Fibroblast of lung (primary cell): ENCODE data around the gene WHRN. TPM values are rescaled to one million over a fixed set of nuclear protein-coding genes. Genes with fewer than 3 reads are reported as not detected.

Source experiments
- DNase-seq, 2 donors: peaks; one replicate each; pipeline versions ENCODE4 v3.0.0 to v3.0.0-alpha.2; 2010; ENCODE audit warnings: low read depth in 2 of 2
- H2AFZ ChIP-seq: 2 replicates; pipeline ENCODE4 v1.5.1; 2012; ENCODE audit warnings: low read length, control low read depth, inconsistent platforms
- H3K27ac ChIP-seq: 2 replicates; pipeline ENCODE4 v1.5.1; 2011; ENCODE audit warnings: low read length, control low read depth; ENCODE audit not compliant: insufficient read depth
- H3K27me3 ChIP-seq: 2 replicates; pipeline ENCODE4 v1.5.1; 2011; ENCODE audit warnings: mild to moderate bottlenecking, low read length; ENCODE audit not compliant: control insufficient read depth, insufficient read depth
- H3K36me3 ChIP-seq: 2 replicates; pipeline ENCODE4 v1.5.1; 2011; ENCODE audit warnings: low read length; ENCODE audit not compliant: control insufficient read depth, insufficient read depth
- H3K4me1 ChIP-seq: 2 replicates; pipeline ENCODE4 v1.5.1; 2011; ENCODE audit warnings: low read length; ENCODE audit not compliant: control insufficient read depth, insufficient read depth; ENCODE audit errors: extremely low read depth
- H3K4me2 ChIP-seq: 2 replicates; pipeline ENCODE4 v1.5.1; 2011; ENCODE audit warnings: low read length, control low read depth; ENCODE audit not compliant: insufficient read depth; ENCODE audit errors: extremely low read depth
- H3K4me3 ChIP-seq, 4 experiments: fragments of 200-600 bp in 1 of 4; sonication (generic) in 1 of 4; replicated peaks in 1 of 4; 2 replicates each; pipeline ENCODE4 v1.5.1; 2011 to 2016; ENCODE audit warnings: low read length in 4 of 4, low read depth in 3 of 4, mild to moderate bottlenecking in 3 of 4, control low read depth in 2 of 4, inconsistent platforms in 1 of 4, mixed read lengths in 1 of 4; ENCODE audit not compliant: insufficient read depth in 1 of 4; ENCODE audit errors: control extremely low read depth in 1 of 4
- H3K79me2 ChIP-seq: 2 replicates; pipeline ENCODE4 v1.5.1; 2012; ENCODE audit warnings: mild to moderate bottlenecking, low read length, inconsistent platforms; ENCODE audit not compliant: control insufficient read depth, insufficient read depth
- H3K9ac ChIP-seq: 2 replicates; pipeline ENCODE4 v1.5.1; 2011; ENCODE audit warnings: mild to moderate bottlenecking, low read length, control low read depth; ENCODE audit not compliant: insufficient read depth
- H3K9me3 ChIP-seq: 2 replicates; pipeline ENCODE4 v1.5.1; 2012; ENCODE audit warnings: low read depth, low read length; ENCODE audit not compliant: control insufficient read depth, insufficient read depth
- H4K20me1 ChIP-seq: 2 replicates; pipeline ENCODE4 v1.5.1; 2011; ENCODE audit warnings: low read length; ENCODE audit not compliant: control insufficient read depth, insufficient read depth; ENCODE audit errors: extremely low read depth
- EZH2 ChIP-seq: IDR thresholded peaks from 2 replicates; pipeline ENCODE4 v1.5.1; 2012; ENCODE audit warnings: low read length, control low read depth, mild to moderate bottlenecking; ENCODE audit errors: missing control alignments
- polyA plus RNA-seq, 2 donors: library from polyadenylated mRNA; depleted of rRNA in 1 of 2; stranded (reverse) in 1 of 2; unstranded in 1 of 2; fragments of >200 nt; gene quantifications; 2 replicates each; pipeline ENCODE4 v1.2.1, GENCODE V29; 2011 to 2012; ENCODE audit warnings: missing spikeins in 1 of 2
- total RNA-seq: library from RNA; depleted of rRNA; stranded (reverse); fragments of >200 nt; gene quantifications from 2 replicates; pipeline ENCODE4 v1.2.1, GENCODE V29; 2014
- TF ChIP-seq, protein P1 (sequence below), 2 donors: IDR thresholded peaks in 1 of 2; conservative IDR thresholded peaks in 1 of 2; 1 replicate in 1 of 2; 2 replicates in 1 of 2; pipeline ENCODE4 v1.5.1; 2011 to 2012; ENCODE audit warnings: low read length in 2 of 2, control low read depth in 1 of 2, inconsistent platforms in 1 of 2, low read depth in 1 of 2, mild to moderate bottlenecking in 1 of 2

WHRN gene
- total and polyA plus RNA-seq, 2 donors (not counting 1 experiment from before 2014, with no cell fraction given) = 0.16 to 1.8 TPM

DNA sequence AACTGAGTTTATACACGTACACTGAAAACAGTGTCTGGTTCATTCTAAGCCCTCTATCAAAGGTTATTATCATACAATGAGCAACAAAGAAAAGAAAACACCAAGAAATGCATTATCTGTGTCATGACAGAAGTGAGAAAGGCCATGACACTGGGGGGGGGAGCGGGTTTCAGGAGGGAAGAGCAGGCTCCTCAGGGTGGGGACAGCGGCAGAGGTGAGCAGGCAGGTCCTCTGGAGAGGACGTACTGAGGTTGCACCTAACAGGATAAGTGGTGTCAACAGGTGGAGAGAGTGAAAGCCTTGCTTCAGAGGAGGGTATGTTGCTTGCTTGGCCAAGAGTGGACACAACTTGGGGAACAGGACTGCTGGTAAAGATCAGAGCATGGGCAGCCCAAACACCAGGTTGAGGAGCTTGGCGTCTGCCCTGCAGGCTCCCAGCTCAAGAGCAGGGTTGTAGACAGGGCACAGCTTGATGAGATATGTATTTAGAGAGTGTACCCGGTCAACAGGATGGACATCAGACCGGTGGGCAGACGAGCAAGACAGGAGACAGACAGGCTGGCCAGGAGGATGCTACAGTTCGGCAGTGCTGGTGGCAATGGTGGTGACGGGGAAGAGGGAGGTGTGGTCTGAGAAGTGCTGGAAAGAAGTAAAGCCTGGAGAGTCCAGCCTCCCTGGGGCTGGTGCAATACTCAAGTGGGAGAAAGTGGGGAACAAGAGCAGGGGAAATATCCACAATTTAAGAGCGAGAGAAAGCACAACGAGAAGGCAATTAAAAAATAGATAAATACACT, 10.3 kb downstream of the WHRN start:
- no peaks in the 10 kb centered on the region for H3K36me3 ChIP-seq
- no peak overlapping the region for H3K9ac ChIP-seq
- no peaks in the 10 kb centered on the region for H3K4me1 ChIP-seq
- no peaks in the 10 kb centered on the region for H4K20me1 ChIP-seq
- TF ChIP-seq, protein P1, sequence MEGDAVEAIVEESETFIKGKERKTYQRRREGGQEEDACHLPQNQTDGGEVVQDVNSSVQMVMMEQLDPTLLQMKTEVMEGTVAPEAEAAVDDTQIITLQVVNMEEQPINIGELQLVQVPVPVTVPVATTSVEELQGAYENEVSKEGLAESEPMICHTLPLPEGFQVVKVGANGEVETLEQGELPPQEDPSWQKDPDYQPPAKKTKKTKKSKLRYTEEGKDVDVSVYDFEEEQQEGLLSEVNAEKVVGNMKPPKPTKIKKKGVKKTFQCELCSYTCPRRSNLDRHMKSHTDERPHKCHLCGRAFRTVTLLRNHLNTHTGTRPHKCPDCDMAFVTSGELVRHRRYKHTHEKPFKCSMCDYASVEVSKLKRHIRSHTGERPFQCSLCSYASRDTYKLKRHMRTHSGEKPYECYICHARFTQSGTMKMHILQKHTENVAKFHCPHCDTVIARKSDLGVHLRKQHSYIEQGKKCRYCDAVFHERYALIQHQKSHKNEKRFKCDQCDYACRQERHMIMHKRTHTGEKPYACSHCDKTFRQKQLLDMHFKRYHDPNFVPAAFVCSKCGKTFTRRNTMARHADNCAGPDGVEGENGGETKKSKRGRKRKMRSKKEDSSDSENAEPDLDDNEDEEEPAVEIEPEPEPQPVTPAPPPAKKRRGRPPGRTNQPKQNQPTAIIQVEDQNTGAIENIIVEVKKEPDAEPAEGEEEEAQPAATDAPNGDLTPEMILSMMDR (conservative IDR thresholded peaks at IDR 0.05 in 1 of 2, IDR thresholded peaks at IDR 0.05 in 1 of 2; ENCODE audit: low read depth in 1 of 2, low read length in 2 of 2) = no peak
- no peak for TF ChIP-seq EZH2
- H2AFZ ChIP-seq = no peak overlapping the region
- H3K27ac ChIP-seq = no peak overlapping the region
- H3K4me3 ChIP-seq = no peak overlapping the region
- no peaks in the 10 kb centered on the region for H3K79me2 ChIP-seq
- no peaks in the 10 kb centered on the region for H3K9me3 ChIP-seq
- peaks cover 7% of the 10 kb centered on the region for H3K27me3 ChIP-seq
- no peak for DNase-seq
- H3K4me2 ChIP-seq = no peak overlapping the region

DNA sequence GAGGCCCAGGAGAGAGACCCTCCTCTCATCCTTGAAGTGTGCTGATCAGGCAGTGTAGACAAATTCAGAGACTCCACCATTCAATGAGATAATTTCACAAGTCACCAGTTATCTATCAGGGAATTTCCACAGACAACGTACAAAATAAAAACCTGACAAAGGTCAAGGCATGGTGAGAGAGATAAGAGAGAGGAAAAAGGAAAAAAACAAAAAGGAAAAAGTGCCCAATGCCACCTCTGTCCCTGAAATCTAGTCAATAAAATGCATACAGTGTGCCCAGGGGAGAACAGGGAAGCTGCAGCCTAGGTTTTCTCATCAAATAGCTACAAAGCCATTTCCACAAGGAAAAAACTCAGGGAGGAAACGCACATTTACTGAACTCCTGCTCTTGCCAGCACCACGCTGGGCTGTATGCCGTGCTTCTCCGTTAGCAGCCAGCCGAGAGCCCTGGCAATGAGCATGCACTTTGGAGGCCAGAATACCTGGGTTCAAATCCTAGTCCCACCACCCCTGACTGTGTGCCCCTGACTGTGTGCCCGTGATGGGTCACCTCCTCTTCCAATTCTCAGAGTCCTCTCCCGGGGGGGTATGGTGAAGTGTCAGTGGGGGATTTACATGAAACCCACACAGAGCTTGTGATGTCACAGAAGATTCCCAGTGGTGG, 11.6 kb downstream of the WHRN start:
- TF ChIP-seq EZH2 = no peak
- TF ChIP-seq, protein P1 (conservative IDR thresholded peaks at IDR 0.05 in 1 of 2, IDR thresholded peaks at IDR 0.05 in 1 of 2; ENCODE audit: low read depth in 1 of 2, low read length in 2 of 2) = no peak
- DNase-seq = no peak
- H3K9ac ChIP-seq = no peak overlapping the region
- H3K4me2 ChIP-seq = no peak overlapping the region
- peaks cover 7% of the 10 kb centered on the region for H3K27me3 ChIP-seq
- no peak overlapping the region for H2AFZ ChIP-seq
- no peaks in the 10 kb centered on the region for H3K4me1 ChIP-seq
- H3K79me2 ChIP-seq = no peaks in the 10 kb centered on the region
- H3K36me3 ChIP-seq = no peaks in the 10 kb centered on the region
- no peak overlapping the region for H3K27ac ChIP-seq
- no peaks in the 10 kb centered on the region for H3K9me3 ChIP-seq
- no peaks in the 10 kb centered on the region for H4K20me1 ChIP-seq
- H3K4me3 ChIP-seq = no peak overlapping the region

DNA sequence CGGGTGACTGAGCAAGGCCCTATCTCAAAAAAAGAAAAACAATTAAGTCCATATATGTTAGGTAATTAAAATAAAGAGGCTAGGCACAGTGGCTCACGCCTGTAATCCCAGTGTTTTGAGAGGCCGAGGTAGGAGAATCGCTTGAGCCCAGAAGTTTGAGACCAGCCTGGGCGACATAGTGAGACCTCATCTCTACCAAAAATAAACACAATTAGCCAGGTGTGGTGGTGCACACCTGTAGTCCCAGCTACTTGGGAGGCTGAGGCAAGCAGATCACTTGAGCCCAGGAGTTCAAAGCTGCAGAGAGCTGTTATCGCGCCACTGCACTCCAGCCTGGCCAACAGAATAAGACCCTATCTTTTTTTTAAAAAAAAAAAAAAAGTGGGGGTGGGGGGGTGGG, 12.3 kb downstream of the WHRN start:
- H3K4me1 ChIP-seq = no peaks in the 10 kb centered on the region
- H3K4me2 ChIP-seq = no peak overlapping the region
- H2AFZ ChIP-seq = no peak overlapping the region
- H3K27me3 ChIP-seq = peaks cover 7% of the 10 kb centered on the region
- no peak for TF ChIP-seq EZH2
- TF ChIP-seq, protein P1 (conservative IDR thresholded peaks at IDR 0.05 in 1 of 2, IDR thresholded peaks at IDR 0.05 in 1 of 2; ENCODE audit: low read depth in 1 of 2, low read length in 2 of 2) = no peak
- no peaks in the 10 kb centered on the region for H3K79me2 ChIP-seq
- H3K36me3 ChIP-seq = no peaks in the 10 kb centered on the region
- no peaks in the 10 kb centered on the region for H3K9me3 ChIP-seq
- no peak overlapping the region for H3K9ac ChIP-seq
- H4K20me1 ChIP-seq = no peaks in the 10 kb centered on the region
- H3K4me3 ChIP-seq = no peak overlapping the region
- H3K27ac ChIP-seq = no peak overlapping the region
- no peak for DNase-seq
